ENCODE measurements around the gene MSANTD2. TPM values are rescaled to one million over a fixed set of nuclear protein-coding genes. Genes with fewer than 3 reads are reported as not detected.

The MSANTD2 gene
- total and polyA plus RNA-seq, 9 of the 15 experiments (the other 6 are each of a cell fraction or from before 2014, with no cell fraction given), result 1.3 to 9.9 (median 5.3) TPM

DNA sequence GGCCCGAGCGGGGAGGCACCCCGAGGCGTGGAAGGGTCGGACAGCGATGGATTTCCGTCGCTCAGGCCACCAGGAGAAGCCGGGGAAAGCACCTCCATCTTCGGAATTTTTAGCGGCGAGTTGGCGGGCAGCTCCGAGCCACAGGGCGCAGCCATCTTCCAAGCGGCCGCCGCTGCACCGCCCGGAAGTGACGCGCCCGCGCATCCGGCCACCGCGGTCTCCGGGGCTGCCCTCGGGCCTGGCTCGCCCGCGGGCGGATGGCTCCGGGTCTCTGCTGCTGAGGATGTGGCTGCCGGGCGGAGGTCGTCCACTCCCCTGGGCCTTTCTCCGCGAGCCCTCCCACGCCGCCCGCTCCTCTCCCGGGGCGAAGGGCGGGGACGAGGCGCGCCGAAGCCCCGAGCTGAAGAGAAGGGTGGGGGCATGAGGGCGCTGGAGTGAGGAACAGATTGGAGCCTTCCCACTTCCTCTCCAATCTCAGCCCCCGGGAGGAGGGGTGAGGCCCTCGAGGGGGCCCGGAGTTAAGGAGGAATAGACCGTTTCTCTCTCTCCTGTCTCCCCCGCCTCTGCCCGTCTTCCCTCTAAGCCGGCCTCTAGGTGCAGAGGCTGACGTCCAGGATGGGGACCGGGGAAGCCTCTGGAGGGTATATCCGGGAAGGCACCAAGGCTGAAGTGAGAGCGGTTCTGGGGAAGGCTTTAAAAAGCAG is at the start of gene MSANTD2 (continued):
- TF ChIP-seq, protein P1, sequence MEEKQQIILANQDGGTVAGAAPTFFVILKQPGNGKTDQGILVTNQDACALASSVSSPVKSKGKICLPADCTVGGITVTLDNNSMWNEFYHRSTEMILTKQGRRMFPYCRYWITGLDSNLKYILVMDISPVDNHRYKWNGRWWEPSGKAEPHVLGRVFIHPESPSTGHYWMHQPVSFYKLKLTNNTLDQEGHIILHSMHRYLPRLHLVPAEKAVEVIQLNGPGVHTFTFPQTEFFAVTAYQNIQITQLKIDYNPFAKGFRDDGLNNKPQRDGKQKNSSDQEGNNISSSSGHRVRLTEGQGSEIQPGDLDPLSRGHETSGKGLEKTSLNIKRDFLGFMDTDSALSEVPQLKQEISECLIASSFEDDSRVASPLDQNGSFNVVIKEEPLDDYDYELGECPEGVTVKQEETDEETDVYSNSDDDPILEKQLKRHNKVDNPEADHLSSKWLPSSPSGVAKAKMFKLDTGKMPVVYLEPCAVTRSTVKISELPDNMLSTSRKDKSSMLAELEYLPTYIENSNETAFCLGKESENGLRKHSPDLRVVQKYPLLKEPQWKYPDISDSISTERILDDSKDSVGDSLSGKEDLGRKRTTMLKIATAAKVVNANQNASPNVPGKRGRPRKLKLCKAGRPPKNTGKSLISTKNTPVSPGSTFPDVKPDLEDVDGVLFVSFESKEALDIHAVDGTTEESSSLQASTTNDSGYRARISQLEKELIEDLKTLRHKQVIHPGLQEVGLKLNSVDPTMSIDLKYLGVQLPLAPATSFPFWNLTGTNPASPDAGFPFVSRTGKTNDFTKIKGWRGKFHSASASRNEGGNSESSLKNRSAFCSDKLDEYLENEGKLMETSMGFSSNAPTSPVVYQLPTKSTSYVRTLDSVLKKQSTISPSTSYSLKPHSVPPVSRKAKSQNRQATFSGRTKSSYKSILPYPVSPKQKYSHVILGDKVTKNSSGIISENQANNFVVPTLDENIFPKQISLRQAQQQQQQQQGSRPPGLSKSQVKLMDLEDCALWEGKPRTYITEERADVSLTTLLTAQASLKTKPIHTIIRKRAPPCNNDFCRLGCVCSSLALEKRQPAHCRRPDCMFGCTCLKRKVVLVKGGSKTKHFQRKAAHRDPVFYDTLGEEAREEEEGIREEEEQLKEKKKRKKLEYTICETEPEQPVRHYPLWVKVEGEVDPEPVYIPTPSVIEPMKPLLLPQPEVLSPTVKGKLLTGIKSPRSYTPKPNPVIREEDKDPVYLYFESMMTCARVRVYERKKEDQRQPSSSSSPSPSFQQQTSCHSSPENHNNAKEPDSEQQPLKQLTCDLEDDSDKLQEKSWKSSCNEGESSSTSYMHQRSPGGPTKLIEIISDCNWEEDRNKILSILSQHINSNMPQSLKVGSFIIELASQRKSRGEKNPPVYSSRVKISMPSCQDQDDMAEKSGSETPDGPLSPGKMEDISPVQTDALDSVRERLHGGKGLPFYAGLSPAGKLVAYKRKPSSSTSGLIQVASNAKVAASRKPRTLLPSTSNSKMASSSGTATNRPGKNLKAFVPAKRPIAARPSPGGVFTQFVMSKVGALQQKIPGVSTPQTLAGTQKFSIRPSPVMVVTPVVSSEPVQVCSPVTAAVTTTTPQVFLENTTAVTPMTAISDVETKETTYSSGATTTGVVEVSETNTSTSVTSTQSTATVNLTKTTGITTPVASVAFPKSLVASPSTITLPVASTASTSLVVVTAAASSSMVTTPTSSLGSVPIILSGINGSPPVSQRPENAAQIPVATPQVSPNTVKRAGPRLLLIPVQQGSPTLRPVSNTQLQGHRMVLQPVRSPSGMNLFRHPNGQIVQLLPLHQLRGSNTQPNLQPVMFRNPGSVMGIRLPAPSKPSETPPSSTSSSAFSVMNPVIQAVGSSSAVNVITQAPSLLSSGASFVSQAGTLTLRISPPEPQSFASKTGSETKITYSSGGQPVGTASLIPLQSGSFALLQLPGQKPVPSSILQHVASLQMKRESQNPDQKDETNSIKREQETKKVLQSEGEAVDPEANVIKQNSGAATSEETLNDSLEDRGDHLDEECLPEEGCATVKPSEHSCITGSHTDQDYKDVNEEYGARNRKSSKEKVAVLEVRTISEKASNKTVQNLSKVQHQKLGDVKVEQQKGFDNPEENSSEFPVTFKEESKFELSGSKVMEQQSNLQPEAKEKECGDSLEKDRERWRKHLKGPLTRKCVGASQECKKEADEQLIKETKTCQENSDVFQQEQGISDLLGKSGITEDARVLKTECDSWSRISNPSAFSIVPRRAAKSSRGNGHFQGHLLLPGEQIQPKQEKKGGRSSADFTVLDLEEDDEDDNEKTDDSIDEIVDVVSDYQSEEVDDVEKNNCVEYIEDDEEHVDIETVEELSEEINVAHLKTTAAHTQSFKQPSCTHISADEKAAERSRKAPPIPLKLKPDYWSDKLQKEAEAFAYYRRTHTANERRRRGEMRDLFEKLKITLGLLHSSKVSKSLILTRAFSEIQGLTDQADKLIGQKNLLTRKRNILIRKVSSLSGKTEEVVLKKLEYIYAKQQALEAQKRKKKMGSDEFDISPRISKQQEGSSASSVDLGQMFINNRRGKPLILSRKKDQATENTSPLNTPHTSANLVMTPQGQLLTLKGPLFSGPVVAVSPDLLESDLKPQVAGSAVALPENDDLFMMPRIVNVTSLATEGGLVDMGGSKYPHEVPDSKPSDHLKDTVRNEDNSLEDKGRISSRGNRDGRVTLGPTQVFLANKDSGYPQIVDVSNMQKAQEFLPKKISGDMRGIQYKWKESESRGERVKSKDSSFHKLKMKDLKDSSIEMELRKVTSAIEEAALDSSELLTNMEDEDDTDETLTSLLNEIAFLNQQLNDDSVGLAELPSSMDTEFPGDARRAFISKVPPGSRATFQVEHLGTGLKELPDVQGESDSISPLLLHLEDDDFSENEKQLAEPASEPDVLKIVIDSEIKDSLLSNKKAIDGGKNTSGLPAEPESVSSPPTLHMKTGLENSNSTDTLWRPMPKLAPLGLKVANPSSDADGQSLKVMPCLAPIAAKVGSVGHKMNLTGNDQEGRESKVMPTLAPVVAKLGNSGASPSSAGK (IDR thresholded peaks at IDR 0.05), result 0 out of 2 replicates have a peak, but pooled peaks have one; percentile 11
- no peak for TF ChIP-seq SLC30A9 (CRISPR knock-in tag; IDR thresholded peaks at IDR 0.05)
- TF ChIP-seq, protein P2, sequence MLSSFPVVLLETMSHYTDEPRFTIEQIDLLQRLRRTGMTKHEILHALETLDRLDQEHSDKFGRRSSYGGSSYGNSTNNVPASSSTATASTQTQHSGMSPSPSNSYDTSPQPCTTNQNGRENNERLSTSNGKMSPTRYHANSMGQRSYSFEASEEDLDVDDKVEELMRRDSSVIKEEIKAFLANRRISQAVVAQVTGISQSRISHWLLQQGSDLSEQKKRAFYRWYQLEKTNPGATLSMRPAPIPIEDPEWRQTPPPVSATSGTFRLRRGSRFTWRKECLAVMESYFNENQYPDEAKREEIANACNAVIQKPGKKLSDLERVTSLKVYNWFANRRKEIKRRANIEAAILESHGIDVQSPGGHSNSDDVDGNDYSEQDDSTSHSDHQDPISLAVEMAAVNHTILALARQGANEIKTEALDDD (IDR thresholded peaks at IDR 0.05), result no peak
- no peak for TF ChIP-seq SMARCE1 (IDR thresholded peaks at IDR 0.05)
- TF ChIP-seq ZNF507 (tag; conservative IDR thresholded peaks at IDR 0.05), result no peak
- no peak for TF ChIP-seq CAMTA2 (CRISPR knock-in tag; conservative IDR thresholded peaks at IDR 0.05)
- TF ChIP-seq, protein P3, sequence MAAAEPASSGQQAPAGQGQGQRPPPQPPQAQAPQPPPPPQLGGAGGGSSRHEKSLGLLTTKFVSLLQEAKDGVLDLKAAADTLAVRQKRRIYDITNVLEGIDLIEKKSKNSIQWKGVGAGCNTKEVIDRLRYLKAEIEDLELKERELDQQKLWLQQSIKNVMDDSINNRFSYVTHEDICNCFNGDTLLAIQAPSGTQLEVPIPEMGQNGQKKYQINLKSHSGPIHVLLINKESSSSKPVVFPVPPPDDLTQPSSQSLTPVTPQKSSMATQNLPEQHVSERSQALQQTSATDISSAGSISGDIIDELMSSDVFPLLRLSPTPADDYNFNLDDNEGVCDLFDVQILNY (CRISPR knock-in tag; IDR thresholded peaks at IDR 0.05), result no peak
- TF ChIP-seq ZNF778 (CRISPR knock-in tag; IDR thresholded peaks at IDR 0.05), result no peak
- no peak for TF ChIP-seq ARID1B (IDR thresholded peaks at IDR 0.05)
- TF ChIP-seq, protein P4, sequence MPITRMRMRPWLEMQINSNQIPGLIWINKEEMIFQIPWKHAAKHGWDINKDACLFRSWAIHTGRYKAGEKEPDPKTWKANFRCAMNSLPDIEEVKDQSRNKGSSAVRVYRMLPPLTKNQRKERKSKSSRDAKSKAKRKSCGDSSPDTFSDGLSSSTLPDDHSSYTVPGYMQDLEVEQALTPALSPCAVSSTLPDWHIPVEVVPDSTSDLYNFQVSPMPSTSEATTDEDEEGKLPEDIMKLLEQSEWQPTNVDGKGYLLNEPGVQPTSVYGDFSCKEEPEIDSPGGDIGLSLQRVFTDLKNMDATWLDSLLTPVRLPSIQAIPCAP (CRISPR knock-in tag; IDR thresholded peaks at IDR 0.05; ENCODE audit: borderline replicate concordance), result no peak
- no peak for TF ChIP-seq KAT7 (CRISPR knock-in tag; IDR thresholded peaks at IDR 0.05; ENCODE audit: borderline replicate concordance)
- no peak for TF ChIP-seq RBM39 (optimal IDR thresholded peaks at IDR 0.05; ENCODE audit: low read depth, low read length)
- no peak for TF ChIP-seq SP2 (IDR thresholded peaks at IDR 0.05; ENCODE audit: extremely low read depth, low read depth, low read length, poor library complexity, severe bottlenecking)
